Measurements from ENCODE around the gene RNF212. TPM values are rescaled to one million over a fixed set of nuclear protein-coding genes. Genes with fewer than 3 reads are reported as not detected.

The RNF212 gene
- total RNA-seq, 1 donor from 2014 or later: 7.9 TPM

- H3K4me3 ChIP-seq: no peak overlapping the region
- TF ChIP-seq POLR2AphosphoS5 (IDR thresholded peaks at IDR 0.05; ENCODE audit: insufficient read depth in 1 of 2, low read depth in 1 of 2): no peak
- no peak for TF ChIP-seq POLR2A (IDR thresholded peaks at IDR 0.05)
- TF ChIP-seq CTCF (IDR thresholded peaks at IDR 0.05): no peak
- H3K4me1 ChIP-seq: no peaks in the 10 kb centered on the region
- H3K27ac ChIP-seq: no peak overlapping the region
- H3K36me3 ChIP-seq: peaks cover 0 to 8% of the 10 kb centered on the region in 2 donors
- no peaks in the 10 kb centered on the region for H3K9me3 ChIP-seq
- DNase-seq (ENCODE audit: extremely low spot score in 2 of 2): no peak
- H3K27me3 ChIP-seq: no peaks in the 10 kb centered on the region
- intact Hi-C loops (cut with DNase I): no loop called here
Measured at GRCh38 chr4:1023075-1023640, 90.2 kb downstream of the RNF212 start.

- Histone ChIP-seq H3K9me3 (no peaks in the 10 kb centered on the region), H3K4me3 (no peak overlapping the region), H3K4me1 (no peaks in the 10 kb centered on the region), H3K36me3 (peaks cover 0 to 8% of the 10 kb centered on the region in 2 donors), H3K27me3 (no peaks in the 10 kb centered on the region), H3K27ac (no peak overlapping the region)
- DNase-seq (ENCODE audit: extremely low spot score in 2 of 2): no peak
- no peak for TF ChIP-seq POLR2A (IDR thresholded peaks at IDR 0.05)
- no peak for TF ChIP-seq CTCF (IDR thresholded peaks at IDR 0.05)
- TF ChIP-seq POLR2AphosphoS5 (IDR thresholded peaks at IDR 0.05; ENCODE audit: insufficient read depth in 1 of 2, low read depth in 1 of 2): no peak
- intact Hi-C loops (cut with DNase I): no loop called here
Measured at GRCh38 chr4:1022739-1023066, 90.7 kb downstream of the RNF212 start.

- TF ChIP-seq POLR2AphosphoS5 (IDR thresholded peaks at IDR 0.05; ENCODE audit: insufficient read depth in 1 of 2, low read depth in 1 of 2) (no peak), POLR2A (IDR thresholded peaks at IDR 0.05) (no peak), CTCF (IDR thresholded peaks at IDR 0.05) (no peak)
- no peaks in the 10 kb centered on the region for H3K4me1 ChIP-seq
- H3K27ac ChIP-seq: no peak overlapping the region
- no peaks in the 10 kb centered on the region for H3K9me3 ChIP-seq
- intact Hi-C loops (cut with DNase I): no loop called here
- H3K27me3 ChIP-seq: no peaks in the 10 kb centered on the region
- no peak for DNase-seq (ENCODE audit: extremely low spot score in 2 of 2)
- no peak overlapping the region for H3K4me3 ChIP-seq
- H3K36me3 ChIP-seq: peaks cover 0 to 8% of the 10 kb centered on the region in 2 donors
Measured at GRCh38 chr4:1022051-1022738, 91.2 kb downstream of the RNF212 start.

Small RNA genes within 50 kb of the gene (small RNA-seq; reads per million reads assigned to genes)
- gene RF00554: not detected

Other genes with a start within 250 kb of the RNF212 start
- 89.1 TPM for gene GAK, start 181.2 kb downstream of the RNF212 start, total RNA-seq
- gene TMEM175, start 181.1 kb downstream of the RNF212 start, total RNA-seq: 56.5 TPM
- 16.2 TPM for gene DGKQ, start 140.0 kb downstream of the RNF212 start, total RNA-seq
- gene IDUA, start 126.5 kb downstream of the RNF212 start, total RNA-seq: 28.0 TPM
- 2.9 TPM for gene SLC26A1, start 120.2 kb downstream of the RNF212 start, total RNA-seq
- gene FGFRL1, start 101.9 kb downstream of the RNF212 start, total RNA-seq: 20.9 TPM
- gene SPON2, start 59.0 kb upstream of the RNF212 start, total RNA-seq: 72.2 TPM
- gene CTBP1, start 135.6 kb upstream of the RNF212 start, total RNA-seq: 93.1 TPM
- gene MAEA, start 176.3 kb upstream of the RNF212 start, total RNA-seq: 103 TPM
- gene UVSSA, start 233.6 kb upstream of the RNF212 start, total RNA-seq: 25.5 TPM